HG02973 (cell line): ENCODE results near the gene MED25.

Experiments
- ATAC-seq: cut with Tn5 transposase; IDR thresholded peaks from one replicate; pipeline ENCODE4 v1.9.1; 2021; ENCODE audit warnings: moderate library complexity; ENCODE audit not compliant: unreplicated experiment

The MED25 gene

DNA sequence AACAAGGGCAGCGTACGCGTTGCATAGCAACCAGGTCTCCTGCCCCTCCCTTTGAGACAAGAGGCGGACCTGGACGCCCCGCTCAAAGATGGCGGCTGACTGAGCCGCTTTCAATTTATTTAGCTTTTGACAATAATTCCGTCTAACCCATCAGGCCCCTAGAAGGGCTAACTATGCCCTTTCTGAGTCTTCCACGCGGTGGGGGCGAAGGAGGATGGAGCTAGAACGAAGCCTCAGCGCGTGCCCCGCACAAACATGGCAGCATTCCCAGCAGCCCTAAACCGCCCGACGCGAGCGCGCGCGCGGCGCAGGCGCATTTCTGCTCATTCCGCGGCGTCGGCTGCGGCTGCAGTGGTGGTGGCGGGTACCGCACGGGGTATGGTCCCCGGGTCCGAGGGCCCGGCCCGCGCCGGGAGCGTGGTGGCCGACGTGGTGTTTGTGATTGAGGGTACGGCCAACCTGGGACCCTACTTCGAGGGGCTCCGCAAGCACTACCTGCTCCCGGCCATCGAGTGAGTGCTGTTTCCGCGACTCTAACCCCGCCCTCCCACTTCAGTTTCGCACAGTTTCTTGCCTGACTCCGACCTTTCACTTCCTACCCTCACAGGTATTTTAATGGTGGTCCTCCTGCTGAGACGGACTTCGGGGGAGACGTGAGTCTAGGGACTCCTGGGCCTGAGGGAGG, at the start of gene MED25:
TSS of gene MED25 (plus strand) at position 326 of the 685 bp plus-strand sequence. CDS start at position 379, 53 bp downstream.
- ATAC-seq: peak; percentile 51

DNA sequence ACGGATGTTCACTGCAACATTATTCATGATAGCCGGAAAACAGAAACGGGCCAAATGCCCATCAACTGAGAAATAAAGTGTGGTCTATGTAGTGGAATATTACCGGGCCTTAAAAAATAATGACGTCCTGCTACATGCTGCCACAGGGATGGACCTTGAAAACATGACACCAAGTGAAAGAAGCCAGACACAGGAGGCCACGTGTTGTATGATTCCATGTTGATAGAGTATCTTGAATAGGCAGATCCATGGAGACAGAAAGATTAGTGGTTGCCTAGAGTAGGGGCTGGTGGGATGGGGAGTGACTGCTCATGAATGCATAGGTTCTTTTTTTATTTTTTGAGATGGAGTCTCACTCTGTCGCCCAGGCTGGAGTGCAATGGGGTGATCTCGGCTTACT, 47.6 kb upstream of the MED25 start:
- no peak for ATAC-seq

DNA sequence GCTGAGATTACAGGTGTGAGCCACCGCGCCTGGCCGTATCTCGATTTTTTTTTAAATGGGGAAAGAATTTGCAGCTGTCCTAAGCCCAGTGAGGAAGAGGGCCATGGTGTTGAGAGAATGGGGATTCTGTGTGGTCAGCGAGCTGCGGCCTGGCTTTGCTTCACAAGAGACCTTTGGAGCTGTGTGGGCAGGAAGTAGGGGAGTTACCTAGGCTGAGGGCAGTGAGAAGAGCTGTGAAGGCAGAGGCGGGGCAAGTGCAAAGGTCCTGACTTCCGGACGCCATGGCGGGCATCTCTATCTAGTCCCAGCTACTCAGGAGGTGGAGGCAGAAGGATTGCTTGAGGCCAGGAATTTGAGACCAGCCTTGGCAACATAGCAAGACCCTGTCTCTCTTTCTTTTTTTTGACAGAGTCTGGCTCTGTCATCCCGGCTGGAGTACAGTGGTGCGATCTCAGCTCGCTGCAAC, 46.4 kb upstream of the MED25 start:
- ATAC-seq: no peak

DNA sequence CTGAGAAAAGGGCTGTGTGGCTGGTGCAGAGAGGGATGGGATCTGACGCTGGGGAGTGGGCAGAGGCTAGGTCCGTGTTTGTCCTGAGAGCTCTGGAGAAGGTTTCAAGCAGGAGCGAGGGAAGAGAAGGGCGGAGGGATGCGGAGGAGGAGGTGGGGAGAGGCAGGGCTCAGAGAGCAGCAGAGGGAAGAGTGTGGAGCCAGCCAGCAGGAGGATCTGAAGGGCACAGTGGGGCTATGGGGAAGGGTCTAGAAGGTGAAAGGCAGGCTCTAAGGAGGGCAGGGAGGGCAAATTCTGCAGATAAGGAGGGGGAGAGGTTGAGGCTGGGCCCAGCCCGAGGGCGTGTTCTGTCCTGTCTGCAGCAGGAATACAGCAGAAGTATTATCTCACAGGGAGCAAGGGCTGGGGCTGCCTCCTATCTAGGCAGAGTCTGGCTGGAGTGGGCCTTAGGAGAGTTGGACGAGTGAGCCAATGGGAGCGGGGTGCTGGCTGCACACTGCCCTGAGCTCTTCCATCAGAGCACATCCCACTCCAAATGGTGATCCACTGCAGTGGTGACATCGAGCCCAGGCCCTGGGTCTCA, 45.1 kb upstream of the MED25 start:
- ATAC-seq: no peak

DNA sequence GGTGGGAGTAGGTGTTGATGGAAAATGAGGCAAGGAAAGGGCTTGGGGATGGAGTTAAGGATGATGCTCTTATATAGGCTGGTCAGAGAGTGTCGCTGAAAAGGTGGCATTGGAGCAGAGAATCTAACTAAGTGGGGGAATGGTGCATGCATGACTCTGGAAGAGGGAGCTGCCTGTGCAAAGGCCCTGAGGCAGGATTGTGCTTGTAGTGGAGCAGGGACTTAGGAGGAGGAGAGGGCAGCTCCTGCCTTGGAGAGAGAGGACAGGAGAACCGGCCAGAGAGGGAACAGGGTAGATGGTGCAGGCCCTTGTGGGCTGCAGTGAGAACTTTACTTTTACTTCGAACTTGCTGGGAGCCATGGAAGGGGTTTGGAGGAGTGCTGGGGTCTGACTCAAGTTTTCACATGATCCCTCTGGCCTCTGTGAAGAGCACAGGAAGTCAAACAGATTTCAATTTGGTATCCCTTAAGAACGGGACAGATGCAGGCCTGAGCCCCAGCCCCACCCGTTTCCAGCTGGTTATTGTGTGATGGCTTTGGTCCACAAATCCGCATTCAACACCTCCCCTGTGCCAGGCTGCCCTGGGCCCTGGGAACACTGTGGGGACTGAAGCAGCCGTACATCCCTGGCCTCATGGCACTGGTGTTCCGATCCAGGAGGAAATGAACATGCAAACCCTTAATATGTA, 44.3 kb upstream of the MED25 start:
- no peak for ATAC-seq

DNA sequence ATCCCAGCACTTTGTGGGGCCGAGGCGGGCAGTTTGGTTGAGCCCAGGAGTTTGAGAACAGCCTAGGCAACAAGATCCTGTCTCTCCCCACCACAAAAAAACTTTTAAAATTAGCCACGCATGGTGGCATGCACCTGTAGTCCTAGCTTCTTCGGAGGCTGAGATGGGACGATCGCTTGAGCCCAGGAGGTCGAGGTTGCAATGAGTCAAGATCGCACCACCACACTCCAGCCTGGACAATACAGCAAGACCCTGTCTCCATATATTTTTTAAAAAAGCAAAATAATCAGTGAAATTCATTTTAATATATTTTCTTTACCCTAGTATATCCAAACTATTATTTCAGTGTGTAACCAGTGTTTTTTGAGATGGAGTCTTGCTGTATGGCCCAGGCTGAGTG, 43.1 kb upstream of the MED25 start:
- no peak for ATAC-seq

DNA sequence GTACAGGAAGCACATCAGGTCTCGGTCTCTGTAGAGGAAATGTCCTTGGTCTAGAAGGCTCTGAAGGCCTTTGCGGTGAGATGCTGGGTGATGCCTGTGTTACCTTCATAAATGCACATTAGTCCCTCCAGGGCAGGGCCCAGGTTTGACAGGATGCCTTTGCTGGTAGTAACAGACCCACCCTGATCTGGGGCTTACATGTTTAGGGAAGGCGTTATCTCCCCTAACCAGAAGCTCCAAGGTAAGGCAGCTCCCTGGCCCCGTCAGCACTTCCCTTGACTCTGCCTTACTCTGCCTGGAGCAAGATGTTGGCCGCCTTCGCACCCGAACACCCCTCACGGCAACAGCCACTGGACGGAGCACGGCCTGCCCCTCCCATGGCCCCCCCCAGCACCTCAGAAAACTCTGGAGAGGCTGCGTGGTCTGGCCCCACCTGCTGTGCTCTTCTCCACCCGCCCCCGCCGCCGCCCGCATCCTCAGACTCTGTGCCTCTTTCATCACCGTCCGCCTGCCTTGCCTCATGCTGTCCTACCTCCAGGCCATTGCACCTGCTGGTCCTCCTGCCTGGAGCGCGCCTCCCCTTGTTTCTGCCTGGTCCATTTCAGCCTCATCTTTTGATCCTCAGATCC, 42.2 kb upstream of the MED25 start:
- ATAC-seq: no peak

DNA sequence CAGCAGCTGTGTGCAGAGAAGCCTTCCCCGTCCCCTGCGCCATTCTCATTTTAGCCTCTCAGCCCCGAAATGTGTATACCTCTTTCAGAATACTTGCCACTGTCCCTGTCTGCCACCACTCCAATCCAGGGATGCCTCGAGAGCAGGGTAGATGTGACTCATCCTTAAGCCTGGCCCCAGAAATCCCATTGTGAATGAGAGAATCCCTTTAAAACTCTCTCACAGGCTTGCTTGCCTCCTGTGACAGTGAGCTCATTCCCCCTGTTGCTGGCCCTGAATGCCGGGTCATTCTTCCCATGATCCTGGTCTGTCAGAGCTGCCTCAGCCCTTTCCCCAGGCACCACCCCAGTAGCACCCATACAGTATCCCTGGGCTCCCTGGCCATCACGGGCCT, 41.7 kb upstream of the MED25 start:
- no peak for ATAC-seq

DNA sequence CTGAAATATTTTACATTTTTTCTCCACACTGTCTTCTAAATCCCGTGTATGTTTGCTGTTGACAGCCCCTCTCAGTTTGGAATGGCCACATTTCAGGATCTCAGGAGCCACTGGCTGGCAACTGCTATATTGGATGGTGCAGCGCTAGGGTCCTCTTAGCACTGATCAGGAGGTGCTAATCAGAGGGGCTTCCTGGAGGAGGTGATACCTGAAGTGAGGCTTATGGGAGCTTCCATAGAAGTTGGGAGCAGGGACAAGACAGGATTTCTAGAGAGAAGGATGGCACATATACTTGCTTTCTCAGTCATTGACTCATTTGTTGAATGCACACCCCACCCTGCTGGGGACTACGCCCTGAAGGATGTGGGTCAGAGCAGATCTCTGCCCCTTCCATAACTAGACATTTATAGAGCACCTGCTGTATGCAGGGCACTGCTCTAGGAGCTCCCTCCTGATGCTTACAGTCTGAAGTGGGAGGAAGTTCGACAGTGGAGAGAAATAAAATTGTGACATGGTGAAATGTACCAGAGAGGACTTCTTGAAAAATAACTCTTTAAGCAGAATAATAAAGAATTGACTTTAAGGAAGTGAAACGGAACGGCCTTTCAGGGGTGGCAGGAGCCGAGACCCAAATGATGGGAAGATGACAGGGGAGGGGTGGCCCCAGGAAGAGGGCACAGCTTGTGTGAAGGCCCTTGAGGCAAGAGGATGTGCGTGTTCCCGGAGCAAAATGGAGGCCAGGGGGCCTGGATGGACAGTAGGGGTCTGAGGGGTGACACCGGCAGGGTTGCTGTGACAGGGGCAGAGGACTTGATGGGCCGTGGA, 38.1 kb upstream of the MED25 start:
- no peak for ATAC-seq

DNA sequence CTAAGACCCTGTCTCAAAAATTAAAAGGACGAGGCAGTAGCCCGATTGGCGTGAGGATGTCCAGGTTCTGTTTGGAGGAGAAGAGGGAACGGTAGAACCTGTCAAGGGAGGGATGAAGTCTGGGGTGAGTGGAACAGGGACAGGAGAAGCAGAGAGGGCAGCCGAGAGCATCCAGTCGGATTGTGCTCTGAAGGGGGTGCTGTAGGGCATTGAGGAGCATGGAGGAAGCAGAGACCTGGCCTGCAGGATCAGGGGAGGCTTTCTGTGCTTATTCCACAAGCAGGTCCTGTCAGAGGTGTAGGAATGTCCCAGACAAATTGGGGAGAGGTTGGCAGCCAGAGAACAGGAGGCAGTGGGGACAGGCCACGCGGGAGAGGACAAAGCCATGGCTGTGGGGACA, 37.2 kb upstream of the MED25 start:
- no peak for ATAC-seq

DNA sequence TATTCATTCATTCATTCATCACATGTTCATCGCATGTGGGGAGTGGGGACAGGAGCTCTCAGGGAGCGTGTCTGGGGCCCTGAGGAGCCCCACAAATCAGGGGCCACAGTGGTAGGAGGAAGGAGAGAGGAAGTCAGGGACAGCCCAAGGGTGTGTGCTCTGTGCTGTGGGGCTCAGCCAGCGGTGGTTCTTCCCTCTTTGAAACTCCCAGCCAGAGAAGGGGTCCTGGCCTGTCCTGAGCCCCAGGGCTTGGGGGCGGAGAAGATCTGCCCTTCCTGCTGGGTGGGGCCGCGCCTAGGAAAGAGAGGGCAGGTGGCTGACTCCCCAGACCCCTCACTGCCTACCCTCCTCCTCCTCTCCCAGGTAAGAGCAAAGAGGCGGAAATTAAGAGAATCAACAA, 36.7 kb upstream of the MED25 start:
- ATAC-seq: no peak

DNA sequence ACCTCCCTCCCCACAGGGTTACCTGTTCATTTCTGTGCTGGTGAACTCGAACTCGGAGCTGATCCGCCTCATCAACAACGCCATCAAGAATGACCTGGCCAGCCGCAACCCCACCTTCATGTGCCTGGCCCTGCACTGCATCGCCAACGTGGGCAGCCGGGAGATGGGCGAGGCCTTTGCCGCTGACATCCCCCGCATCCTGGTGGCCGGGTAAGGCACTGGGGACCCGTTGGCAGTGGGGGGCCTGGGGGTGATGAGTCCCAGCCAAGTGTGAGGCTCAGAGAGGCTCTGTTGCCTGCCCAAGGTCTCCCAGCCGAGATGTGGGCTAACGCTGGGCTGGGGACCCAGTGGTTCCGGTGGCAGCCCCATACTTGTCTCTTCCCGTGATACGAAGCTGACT, 35.6 kb upstream of the MED25 start:
- ATAC-seq: no peak

DNA sequence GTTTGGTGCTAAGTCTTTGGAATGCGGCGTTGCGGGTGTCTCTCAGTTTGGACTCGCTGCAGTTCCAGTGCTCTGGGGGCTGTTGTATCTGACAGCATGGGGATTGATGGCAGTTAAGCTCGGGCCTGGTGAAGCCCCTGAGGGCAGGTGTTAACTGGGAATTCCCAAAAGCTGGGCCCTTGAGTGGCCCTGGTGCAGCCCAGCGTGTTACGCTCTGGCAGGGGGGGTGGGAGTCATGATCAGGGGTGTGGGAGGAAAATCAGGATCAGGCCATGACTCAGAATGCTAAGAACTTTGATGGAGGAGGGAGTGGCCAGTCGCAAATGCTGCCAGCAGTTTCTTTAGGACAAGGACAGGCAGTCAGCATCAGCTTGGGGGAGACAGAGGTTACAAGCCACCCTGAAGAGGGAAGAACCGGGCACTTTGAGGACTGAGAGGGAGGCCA, 31.7 kb upstream of the MED25 start:
- no peak for ATAC-seq

DNA sequence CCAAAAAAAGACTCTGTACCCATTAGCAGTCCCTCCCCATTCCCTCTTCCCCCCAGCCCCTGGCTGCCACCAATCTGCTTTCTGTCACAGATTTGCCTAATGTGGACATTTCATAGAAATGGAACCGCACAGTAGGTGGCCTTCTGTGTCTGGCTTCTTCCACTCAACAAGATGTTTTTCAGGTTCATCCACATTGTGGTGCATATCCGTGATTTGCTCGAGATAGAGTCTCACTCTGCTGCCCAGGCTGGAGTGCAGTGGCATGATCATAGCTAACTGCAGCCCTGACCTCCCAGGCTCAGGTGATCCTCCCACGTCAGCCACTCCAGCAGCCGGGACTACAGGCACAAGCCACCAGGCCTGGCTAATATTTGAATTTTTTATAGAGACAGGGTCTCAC, 30.3 kb upstream of the MED25 start:
- no peak for ATAC-seq

DNA sequence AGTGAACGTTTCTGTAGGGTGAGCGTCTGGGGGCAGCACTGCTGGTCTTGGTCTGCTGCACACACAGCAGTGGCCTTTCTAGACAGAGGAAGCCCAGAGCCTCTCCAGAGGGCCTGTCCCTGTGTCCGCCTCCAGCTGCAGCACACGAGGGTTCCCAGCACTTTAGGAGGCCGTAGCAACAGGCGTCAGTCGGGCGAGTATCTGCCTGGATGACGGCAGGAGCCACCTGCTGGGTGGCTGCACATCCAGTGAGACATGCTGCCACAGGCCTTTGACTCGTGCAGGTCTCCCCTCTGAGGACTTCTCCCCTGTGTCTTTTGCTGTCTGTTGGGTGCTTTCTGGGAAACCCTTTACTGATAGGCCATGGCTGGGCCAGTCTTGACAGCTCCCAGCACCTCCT, 29.2 kb upstream of the MED25 start:
- ATAC-seq: no peak

DNA sequence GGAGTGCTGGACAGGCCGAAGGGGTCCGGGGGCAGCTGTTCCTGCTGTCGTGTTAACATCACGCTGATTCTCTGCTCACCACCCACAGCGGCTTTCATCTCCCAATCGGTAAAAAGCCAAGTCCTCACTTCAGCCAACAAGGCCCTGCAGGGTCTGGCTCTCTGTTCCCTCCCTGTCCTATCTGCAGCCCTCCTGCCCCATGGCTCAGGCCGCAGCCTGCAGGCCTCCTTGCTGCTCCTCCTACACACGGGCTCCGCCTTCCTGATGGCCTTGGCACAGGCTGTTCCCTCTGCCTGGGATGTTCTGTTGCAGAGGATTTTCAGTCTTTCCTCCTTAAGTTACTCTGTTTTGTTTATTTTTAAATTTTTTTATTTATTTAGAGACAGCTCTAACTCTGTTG, 27.2 kb upstream of the MED25 start:
- ATAC-seq: no peak

DNA sequence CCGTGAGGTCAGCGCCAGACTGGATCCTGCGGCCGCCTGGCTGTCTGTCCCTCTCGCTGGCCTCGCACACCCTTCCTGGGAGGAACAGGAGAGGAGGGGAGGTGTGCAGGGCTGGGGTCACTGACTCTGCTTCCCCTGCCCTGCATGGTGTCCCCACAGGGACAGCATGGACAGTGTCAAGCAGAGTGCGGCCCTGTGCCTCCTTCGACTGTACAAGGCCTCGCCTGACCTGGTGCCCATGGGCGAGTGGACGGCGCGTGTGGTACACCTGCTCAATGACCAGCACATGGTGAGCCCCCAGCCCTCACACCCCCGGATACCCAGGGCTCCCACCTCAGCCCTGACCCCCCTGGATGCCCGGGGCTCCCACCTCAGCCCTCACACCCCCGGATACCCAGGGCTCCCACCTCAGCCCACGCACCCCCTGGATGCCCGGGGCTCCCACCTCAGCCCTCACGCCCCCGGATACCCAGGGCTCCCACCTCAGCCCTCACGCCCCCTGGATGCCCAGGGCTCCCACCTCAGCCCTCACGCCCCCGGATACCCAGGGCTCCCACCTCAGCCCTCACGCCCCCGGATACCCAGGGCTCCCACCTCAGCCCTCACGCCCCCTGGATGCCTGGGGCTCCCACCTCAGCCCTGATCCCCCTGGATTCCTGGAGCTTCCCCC, 26.2 kb upstream of the MED25 start:
- ATAC-seq: no peak

DNA sequence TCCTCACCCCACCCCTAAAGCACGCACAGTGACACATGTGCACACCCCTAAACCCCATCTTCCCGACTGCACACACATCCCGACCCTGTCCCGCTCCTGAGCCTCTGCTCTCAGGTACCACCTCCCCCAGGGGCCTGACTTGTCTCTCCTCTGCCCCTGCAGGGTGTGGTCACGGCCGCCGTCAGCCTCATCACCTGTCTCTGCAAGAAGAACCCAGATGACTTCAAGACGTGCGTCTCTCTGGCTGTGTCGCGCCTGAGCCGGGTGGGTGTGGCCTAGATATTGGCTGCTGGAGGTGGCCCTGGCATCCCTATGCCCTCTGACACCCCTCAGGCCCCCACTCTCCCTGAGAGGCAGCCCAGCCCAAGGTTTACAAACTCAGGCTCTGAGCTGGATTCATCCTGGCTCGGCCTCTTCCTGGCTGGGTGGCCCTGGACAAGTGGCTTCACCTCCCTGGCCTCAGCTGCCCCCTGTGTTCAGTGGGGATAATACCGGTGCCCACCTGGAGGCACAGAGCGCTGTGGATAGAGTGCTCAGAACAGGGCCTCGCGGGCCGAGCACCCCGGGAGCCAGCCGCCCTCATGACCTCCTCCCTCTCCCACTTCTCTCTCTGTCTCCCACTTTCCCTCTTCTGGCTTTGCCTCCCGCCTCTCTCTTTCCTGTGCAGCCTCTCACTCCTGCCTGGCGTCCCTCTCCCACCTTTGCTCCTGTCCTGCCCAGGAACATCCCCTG, 25.1 kb upstream of the MED25 start:
- no peak for ATAC-seq

DNA sequence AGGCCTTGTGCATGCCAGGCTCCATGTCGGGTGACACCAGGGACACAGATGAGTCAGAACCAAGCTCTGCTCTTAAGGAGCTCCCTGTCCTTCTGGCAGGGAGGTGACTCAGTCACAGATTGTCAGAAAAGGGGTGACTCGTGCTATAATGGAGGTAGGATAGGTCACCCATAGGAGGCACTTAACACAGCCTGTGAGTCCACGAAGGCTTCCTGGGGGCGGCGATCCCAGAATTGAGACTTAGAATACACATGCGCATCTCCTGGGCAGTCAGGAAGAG, 24.6 kb upstream of the MED25 start:
- no peak for ATAC-seq

DNA sequence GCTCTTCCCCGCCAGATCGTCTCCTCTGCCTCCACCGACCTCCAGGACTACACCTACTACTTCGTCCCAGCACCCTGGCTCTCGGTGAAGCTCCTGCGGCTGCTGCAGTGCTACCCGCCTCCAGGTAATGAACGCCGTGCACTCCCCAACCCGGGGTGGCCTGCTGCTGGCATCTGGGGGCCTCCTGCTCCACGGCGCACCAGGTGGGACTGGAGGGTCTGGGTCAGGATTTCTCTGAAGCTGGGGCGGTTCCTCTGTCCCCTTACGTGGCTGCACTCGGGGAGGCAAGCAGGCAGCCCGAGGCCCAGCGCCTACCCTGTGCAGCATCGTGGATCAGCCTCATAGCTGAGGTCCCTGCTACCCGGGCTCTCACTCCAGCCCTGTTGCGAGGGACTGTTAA, 22.5 kb upstream of the MED25 start:
- ATAC-seq: no peak
